GM23338 (cell line): ENCODE results near the gene JAKMIP1. TPM values are rescaled to one million over a fixed set of nuclear protein-coding genes. Genes with fewer than 3 reads are reported as not detected.

Experiments
- ATAC-seq: fragments of 200-7000 bp; cut with Tn5 transposase; 3 replicates; pipeline ENCODE4 v1.9.1; 2020
- DNase-seq: peaks from one replicate; pipeline ENCODE4 v3.0.0-alpha.2; 2015; ENCODE audit warnings: low spot score
- H2AFZ ChIP-seq: fragments of 200-600 bp; sonication (generic); 2 replicates; pipeline ENCODE4 v1.8.0; 2016; ENCODE audit warnings: antibody characterized with exemption, mild to moderate bottlenecking, moderate library complexity
- H3F3A ChIP-seq: fragments of 200-600 bp; sonication (generic); replicated peaks from 2 replicates; pipeline ENCODE4 v1.8.0; 2017; ENCODE audit warnings: antibody characterized with exemption, mixed run types, low read depth
- H3K27ac ChIP-seq: fragments of 200-600 bp; sonication (generic); 2 replicates; pipeline ENCODE4 v1.6.1; 2016; ENCODE audit warnings: low read depth
- H3K27me3 ChIP-seq: fragments of 200-600 bp; sonication (generic); 2 replicates; pipeline ENCODE4 v1.8.0; 2016; ENCODE audit warnings: mild to moderate bottlenecking, mixed run types, moderate library complexity; ENCODE audit not compliant: insufficient read depth
- H3K36me3 ChIP-seq: fragments of 200-600 bp; sonication (generic); 2 replicates; pipeline ENCODE4 v1.8.0; 2016; ENCODE audit warnings: mild to moderate bottlenecking; ENCODE audit not compliant: insufficient read depth
- H3K4me1 ChIP-seq: fragments of 200-600 bp; sonication (generic); 2 replicates; pipeline ENCODE4 v1.8.0; 2016; ENCODE audit warnings: mild to moderate bottlenecking, moderate library complexity; ENCODE audit not compliant: insufficient read depth
- H3K4me2 ChIP-seq: fragments of 200-600 bp; sonication (generic); 2 replicates; pipeline ENCODE4 v1.7.1; 2017; ENCODE audit warnings: mixed run types
- H3K4me3 ChIP-seq: fragments of 200-600 bp; sonication (generic); 2 replicates; pipeline ENCODE4 v1.6.1; 2016; ENCODE audit warnings: mixed run types
- H3K79me2 ChIP-seq: fragments of 200-600 bp; sonication (generic); replicated peaks from 2 replicates; pipeline ENCODE4 v1.8.0; 2017; ENCODE audit warnings: mild to moderate bottlenecking; ENCODE audit not compliant: insufficient read depth
- H3K9me2 ChIP-seq: fragments of 200-600 bp; sonication (generic); 2 replicates; pipeline ENCODE4 v1.8.0; 2017; ENCODE audit not compliant: insufficient read depth
- H4K20me1 ChIP-seq: fragments of 200-600 bp; sonication (generic); replicated peaks from 2 replicates; pipeline ENCODE4 v1.8.0; 2017; ENCODE audit warnings: mild to moderate bottlenecking; ENCODE audit not compliant: insufficient read depth
- H3K27ac Mint-ChIP-seq: 2 replicates; pipeline ENCODE4 v1.8.0; 2020; ENCODE audit warnings: inconsistent platforms, mild to moderate bottlenecking, moderate library complexity, mixed read lengths
- H3K27me3 Mint-ChIP-seq: 3 replicates; pipeline ENCODE4 v1.8.0; 2022; ENCODE audit warnings: low read depth, mild to moderate bottlenecking, moderate library complexity, mixed read lengths, inconsistent platforms; ENCODE audit not compliant: insufficient read depth, poor library complexity
- H3K36me3 Mint-ChIP-seq: 3 replicates; pipeline ENCODE4 v1.8.0; 2021; ENCODE audit warnings: low read depth, mild to moderate bottlenecking, inconsistent platforms, moderate library complexity, mixed read lengths
- H3K4me1 Mint-ChIP-seq: 3 replicates; pipeline ENCODE4 v1.8.0; 2020; ENCODE audit warnings: mild to moderate bottlenecking, inconsistent platforms, mixed read lengths
- H3K4me3 Mint-ChIP-seq: 3 replicates; pipeline ENCODE4 v1.8.0; 2021; ENCODE audit warnings: moderate library complexity, mild to moderate bottlenecking, inconsistent platforms, mixed read lengths
- H3K9me3 Mint-ChIP-seq: 3 replicates; pipeline ENCODE4 v1.8.0; 2020; ENCODE audit warnings: moderate library complexity, mild to moderate bottlenecking, inconsistent platforms, mixed read lengths
- NANOG ChIP-seq: IDR thresholded peaks from 2 replicates; pipeline ENCODE4 v1.6.1; 2016; ENCODE audit warnings: antibody characterized with exemption, borderline replicate concordance
- POLR2AphosphoS5 ChIP-seq: IDR thresholded peaks from 2 replicates; pipeline ENCODE4 v1.6.1; 2016; ENCODE audit warnings: antibody characterized with exemption, low read depth
- polyA plus RNA-seq: library from polyadenylated mRNA; unstranded; fragments of >200 nt; fragmentation: Nextera tagmentation; extraction: Ambion mirVana; gene quantifications from 2 replicates; pipeline ENCODE4 v1.2.1, GENCODE V29; 2016
- total RNA-seq: library from RNA; depleted of rRNA; stranded (reverse); fragments of >200 nt; shearing (Covaris generic); gene quantifications from 2 replicates; pipeline ENCODE4 v1.2.3, GENCODE V29; 2014
- TF ChIP-seq, protein P1 (sequence below): IDR thresholded peaks from 2 replicates; pipeline ENCODE4 v1.6.1; 2016; ENCODE audit warnings: antibody characterized with exemption
- TF ChIP-seq, protein P2 (sequence below), 2 experiments: fragments of 200-600 bp in 1 of 2; sonication (generic) in 1 of 2; conservative IDR thresholded peaks; 2 replicates each; pipeline versions ENCODE4 v1.5.1 to v1.6.1; 2016 to 2017; ENCODE audit warnings: antibody characterized with exemption in 2 of 2, low read depth in 2 of 2, mild to moderate bottlenecking in 2 of 2, moderate library complexity in 1 of 2
- TF ChIP-seq, protein P3 (sequence below): fragments of 250-450 bp; sonication (Bioruptor Pico); IDR thresholded peaks from 2 replicates; pipeline ENCODE4 v1.5.0; 2020; ENCODE audit warnings: mild to moderate bottlenecking, moderate library complexity

Gene JAKMIP1
- total and polyA plus RNA-seq, 2 experiments from 2014 or later, result 4.6 to 5.1 TPM

DNA sequence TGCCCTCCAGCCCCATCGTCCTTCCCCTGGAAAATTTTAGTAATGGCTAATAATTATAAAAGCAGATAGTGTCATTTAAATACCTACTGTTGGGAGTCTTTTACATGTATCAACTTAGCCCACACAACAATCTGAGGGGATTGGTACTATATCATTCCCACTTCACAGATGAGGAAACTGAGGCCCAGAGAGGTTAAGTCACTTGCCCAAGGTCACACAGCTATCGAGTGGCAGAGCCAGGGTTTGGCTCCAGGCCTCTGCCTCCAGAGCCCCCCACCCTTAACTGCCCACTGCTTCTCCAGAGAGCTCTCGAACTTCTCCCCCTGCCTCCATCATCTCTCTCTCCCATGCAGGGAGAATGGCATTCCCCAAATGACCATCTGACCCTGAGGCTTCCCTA is 189.6 kb downstream of the JAKMIP1 start:
- Mint-ChIP-seq H3K27ac (no peak overlapping the region), H3K36me3 (no peaks in the 10 kb centered on the region)
- DNase-seq, result no peak

More for the DNA sequence above, 189.6 kb downstream of the JAKMIP1 start:
- no peak overlapping the region for H2AFZ ChIP-seq
- H3K9me3 Mint-ChIP-seq, result no peaks in the 10 kb centered on the region; the same call in 2 of the 3 replicates
- TF ChIP-seq, protein P1, sequence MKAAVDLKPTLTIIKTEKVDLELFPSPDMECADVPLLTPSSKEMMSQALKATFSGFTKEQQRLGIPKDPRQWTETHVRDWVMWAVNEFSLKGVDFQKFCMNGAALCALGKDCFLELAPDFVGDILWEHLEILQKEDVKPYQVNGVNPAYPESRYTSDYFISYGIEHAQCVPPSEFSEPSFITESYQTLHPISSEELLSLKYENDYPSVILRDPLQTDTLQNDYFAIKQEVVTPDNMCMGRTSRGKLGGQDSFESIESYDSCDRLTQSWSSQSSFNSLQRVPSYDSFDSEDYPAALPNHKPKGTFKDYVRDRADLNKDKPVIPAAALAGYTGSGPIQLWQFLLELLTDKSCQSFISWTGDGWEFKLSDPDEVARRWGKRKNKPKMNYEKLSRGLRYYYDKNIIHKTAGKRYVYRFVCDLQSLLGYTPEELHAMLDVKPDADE, result no peak
- TF ChIP-seq POLR2AphosphoS5 (no peak), NANOG (no peak)
- TF ChIP-seq, protein P2, sequence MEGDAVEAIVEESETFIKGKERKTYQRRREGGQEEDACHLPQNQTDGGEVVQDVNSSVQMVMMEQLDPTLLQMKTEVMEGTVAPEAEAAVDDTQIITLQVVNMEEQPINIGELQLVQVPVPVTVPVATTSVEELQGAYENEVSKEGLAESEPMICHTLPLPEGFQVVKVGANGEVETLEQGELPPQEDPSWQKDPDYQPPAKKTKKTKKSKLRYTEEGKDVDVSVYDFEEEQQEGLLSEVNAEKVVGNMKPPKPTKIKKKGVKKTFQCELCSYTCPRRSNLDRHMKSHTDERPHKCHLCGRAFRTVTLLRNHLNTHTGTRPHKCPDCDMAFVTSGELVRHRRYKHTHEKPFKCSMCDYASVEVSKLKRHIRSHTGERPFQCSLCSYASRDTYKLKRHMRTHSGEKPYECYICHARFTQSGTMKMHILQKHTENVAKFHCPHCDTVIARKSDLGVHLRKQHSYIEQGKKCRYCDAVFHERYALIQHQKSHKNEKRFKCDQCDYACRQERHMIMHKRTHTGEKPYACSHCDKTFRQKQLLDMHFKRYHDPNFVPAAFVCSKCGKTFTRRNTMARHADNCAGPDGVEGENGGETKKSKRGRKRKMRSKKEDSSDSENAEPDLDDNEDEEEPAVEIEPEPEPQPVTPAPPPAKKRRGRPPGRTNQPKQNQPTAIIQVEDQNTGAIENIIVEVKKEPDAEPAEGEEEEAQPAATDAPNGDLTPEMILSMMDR (conservative IDR thresholded peaks at IDR 0.05; ENCODE audit: low read depth in 2 of 2), result no peak
- TF ChIP-seq, protein P3, sequence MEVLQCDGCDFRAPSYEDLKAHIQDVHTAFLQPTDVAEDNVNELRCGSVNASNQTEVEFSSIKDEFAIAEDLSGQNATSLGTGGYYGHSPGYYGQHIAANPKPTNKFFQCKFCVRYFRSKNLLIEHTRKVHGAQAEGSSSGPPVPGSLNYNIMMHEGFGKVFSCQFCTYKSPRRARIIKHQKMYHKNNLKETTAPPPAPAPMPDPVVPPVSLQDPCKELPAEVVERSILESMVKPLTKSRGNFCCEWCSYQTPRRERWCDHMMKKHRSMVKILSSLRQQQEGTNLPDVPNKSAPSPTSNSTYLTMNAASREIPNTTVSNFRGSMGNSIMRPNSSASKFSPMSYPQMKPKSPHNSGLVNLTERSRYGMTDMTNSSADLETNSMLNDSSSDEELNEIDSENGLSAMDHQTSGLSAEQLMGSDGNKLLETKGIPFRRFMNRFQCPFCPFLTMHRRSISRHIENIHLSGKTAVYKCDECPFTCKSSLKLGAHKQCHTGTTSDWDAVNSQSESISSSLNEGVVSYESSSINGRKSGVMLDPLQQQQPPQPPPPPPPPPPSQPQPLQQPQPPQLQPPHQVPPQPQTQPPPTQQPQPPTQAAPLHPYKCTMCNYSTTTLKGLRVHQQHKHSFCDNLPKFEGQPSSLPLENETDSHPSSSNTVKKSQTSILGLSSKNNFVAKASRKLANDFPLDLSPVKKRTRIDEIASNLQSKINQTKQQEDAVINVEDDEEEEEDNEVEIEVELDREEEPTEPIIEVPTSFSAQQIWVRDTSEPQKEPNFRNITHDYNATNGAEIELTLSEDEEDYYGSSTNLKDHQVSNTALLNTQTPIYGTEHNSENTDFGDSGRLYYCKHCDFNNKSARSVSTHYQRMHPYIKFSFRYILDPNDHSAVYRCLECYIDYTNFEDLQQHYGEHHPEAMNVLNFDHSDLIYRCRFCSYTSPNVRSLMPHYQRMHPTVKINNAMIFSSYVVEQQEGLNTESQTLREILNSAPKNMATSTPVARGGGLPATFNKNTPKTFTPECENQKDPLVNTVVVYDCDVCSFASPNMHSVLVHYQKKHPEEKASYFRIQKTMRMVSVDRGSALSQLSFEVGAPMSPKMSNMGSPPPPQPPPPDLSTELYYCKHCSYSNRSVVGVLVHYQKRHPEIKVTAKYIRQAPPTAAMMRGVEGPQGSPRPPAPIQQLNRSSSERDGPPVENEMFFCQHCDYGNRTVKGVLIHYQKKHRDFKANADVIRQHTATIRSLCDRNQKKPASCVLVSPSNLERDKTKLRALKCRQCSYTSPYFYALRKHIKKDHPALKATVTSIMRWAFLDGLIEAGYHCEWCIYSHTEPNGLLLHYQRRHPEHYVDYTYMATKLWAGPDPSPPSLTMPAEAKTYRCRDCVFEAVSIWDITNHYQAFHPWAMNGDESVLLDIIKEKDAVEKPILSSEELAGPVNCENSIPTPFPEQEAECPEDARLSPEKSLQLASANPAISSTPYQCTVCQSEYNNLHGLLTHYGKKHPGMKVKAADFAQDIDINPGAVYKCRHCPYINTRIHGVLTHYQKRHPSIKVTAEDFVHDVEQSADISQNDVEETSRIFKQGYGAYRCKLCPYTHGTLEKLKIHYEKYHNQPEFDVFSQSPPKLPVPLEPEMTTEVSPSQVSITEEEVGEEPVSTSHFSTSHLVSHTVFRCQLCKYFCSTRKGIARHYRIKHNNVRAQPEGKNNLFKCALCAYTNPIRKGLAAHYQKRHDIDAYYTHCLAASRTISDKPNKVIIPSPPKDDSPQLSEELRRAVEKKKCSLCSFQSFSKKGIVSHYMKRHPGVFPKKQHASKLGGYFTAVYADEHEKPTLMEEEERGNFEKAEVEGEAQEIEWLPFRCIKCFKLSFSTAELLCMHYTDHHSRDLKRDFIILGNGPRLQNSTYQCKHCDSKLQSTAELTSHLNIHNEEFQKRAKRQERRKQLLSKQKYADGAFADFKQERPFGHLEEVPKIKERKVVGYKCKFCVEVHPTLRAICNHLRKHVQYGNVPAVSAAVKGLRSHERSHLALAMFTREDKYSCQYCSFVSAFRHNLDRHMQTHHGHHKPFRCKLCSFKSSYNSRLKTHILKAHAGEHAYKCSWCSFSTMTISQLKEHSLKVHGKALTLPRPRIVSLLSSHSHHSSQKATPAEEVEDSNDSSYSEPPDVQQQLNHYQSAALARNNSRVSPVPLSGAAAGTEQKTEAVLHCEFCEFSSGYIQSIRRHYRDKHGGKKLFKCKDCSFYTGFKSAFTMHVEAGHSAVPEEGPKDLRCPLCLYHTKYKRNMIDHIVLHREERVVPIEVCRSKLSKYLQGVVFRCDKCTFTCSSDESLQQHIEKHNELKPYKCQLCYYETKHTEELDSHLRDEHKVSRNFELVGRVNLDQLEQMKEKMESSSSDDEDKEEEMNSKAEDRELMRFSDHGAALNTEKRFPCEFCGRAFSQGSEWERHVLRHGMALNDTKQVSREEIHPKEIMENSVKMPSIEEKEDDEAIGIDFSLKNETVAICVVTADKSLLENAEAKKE (CRISPR knock-in tag), result no peak
- H3K4me2 ChIP-seq, result no peak overlapping the region
- H3K9me2 ChIP-seq, result no peaks in the 10 kb centered on the region
- H3K79me2 ChIP-seq, result no peaks in the 10 kb centered on the region
- no peak overlapping the region for H3K4me3 Mint-ChIP-seq
- H3K27ac ChIP-seq, result no peak overlapping the region
- peaks cover 7% of the 10 kb centered on the region; the same call in 1 of the 2 replicates for H3K4me1 ChIP-seq
- peaks cover 21% of the 10 kb centered on the region for H3K4me1 Mint-ChIP-seq
- no peaks in the 10 kb centered on the region for H3K27me3 ChIP-seq
- H3K36me3 ChIP-seq, result no peaks in the 10 kb centered on the region
- H4K20me1 ChIP-seq, result no peaks in the 10 kb centered on the region
- H3K4me3 ChIP-seq, result no peak overlapping the region
- peaks cover 20% of the 10 kb centered on the region for H3K27me3 Mint-ChIP-seq
- no peaks in the 10 kb centered on the region for H3F3A ChIP-seq
- ATAC-seq, result no peak
